Measurements from ENCODE around the gene ARPP19. TPM values are rescaled to one million over a fixed set of nuclear protein-coding genes. Genes with fewer than 3 reads are reported as not detected.
"Not testable (repeated sequence)": the region's sequence is repeated elsewhere in the genome, so short reads cannot be mapped to it uniquely, and the experiment has no call there.

ARPP19 gene
- total RNA-seq, 1 experiment from 2014 or later = 163 TPM

DNA sequence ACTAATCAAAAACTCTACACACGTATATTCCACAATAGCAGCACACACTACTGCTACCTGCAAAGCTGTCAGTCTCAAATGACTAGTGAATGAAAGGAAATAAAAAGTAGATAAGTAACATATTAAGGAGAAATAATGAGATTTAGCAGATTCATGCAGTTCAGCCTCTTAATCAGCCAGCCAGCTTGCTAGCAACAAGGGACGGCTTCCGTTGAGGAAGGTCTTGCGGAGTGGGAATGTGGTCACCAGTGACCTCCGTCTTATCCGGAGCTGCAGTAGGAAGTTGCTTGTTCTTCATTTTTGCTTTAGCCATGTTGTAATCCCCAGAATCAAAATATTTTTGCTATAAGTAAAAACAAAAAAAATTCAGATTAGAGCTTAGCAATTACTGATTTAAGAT is 17.1 kb downstream of the ARPP19 start:
- CTCF ChIA-PET = interaction anchor here (0.7 kb wide), 1 partner anchor 295 kb away, joined by 3 read pairs; no protein-coding TSS in a partner anchor
- TF ChIP-seq POLR2A (IDR thresholded peaks at IDR 0.05; ENCODE audit: borderline replicate concordance, extremely low read depth, insufficient read depth, insufficient read length) (no peak), EZH2 (IDR thresholded peaks at IDR 0.05) (no peak), FOSL1 (IDR thresholded peaks at IDR 0.05; ENCODE audit: low read depth) (no peak), EGR1 (IDR thresholded peaks at IDR 0.05; ENCODE audit: low read depth) (no peak), RAD21 (IDR thresholded peaks at IDR 0.05; ENCODE audit: low read depth) (no peak), CBX3 (IDR thresholded peaks at IDR 0.05; ENCODE audit: low read depth) (no peak), YY1 (IDR thresholded peaks at IDR 0.05; ENCODE audit: extremely low read depth, insufficient replicate concordance, low read depth, low read length) (no peak), TCF7L2 (IDR thresholded peaks at IDR 0.05; ENCODE audit: borderline replicate concordance, extremely low read depth, insufficient read depth, insufficient read length) (no peak), ZFX (IDR thresholded peaks at IDR 0.05) (no peak)
- TF ChIP-seq, protein P1, sequence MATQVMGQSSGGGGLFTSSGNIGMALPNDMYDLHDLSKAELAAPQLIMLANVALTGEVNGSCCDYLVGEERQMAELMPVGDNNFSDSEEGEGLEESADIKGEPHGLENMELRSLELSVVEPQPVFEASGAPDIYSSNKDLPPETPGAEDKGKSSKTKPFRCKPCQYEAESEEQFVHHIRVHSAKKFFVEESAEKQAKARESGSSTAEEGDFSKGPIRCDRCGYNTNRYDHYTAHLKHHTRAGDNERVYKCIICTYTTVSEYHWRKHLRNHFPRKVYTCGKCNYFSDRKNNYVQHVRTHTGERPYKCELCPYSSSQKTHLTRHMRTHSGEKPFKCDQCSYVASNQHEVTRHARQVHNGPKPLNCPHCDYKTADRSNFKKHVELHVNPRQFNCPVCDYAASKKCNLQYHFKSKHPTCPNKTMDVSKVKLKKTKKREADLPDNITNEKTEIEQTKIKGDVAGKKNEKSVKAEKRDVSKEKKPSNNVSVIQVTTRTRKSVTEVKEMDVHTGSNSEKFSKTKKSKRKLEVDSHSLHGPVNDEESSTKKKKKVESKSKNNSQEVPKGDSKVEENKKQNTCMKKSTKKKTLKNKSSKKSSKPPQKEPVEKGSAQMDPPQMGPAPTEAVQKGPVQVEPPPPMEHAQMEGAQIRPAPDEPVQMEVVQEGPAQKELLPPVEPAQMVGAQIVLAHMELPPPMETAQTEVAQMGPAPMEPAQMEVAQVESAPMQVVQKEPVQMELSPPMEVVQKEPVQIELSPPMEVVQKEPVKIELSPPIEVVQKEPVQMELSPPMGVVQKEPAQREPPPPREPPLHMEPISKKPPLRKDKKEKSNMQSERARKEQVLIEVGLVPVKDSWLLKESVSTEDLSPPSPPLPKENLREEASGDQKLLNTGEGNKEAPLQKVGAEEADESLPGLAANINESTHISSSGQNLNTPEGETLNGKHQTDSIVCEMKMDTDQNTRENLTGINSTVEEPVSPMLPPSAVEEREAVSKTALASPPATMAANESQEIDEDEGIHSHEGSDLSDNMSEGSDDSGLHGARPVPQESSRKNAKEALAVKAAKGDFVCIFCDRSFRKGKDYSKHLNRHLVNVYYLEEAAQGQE (IDR thresholded peaks at IDR 0.05; ENCODE audit: low read depth) = no peak
- TF ChIP-seq, protein P2, sequence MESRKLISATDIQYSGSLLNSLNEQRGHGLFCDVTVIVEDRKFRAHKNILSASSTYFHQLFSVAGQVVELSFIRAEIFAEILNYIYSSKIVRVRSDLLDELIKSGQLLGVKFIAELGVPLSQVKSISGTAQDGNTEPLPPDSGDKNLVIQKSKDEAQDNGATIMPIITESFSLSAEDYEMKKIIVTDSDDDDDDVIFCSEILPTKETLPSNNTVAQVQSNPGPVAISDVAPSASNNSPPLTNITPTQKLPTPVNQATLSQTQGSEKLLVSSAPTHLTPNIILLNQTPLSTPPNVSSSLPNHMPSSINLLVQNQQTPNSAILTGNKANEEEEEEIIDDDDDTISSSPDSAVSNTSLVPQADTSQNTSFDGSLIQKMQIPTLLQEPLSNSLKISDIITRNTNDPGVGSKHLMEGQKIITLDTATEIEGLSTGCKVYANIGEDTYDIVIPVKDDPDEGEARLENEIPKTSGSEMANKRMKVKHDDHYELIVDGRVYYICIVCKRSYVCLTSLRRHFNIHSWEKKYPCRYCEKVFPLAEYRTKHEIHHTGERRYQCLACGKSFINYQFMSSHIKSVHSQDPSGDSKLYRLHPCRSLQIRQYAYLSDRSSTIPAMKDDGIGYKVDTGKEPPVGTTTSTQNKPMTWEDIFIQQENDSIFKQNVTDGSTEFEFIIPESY (IDR thresholded peaks at IDR 0.05; ENCODE audit: extremely low read depth, insufficient replicate concordance, low read length) = no peak
- intact Hi-C loops (cut with micrococcal nuclease) = no loop called here
- Histone ChIP-seq H3K27me3 (ENCODE audit: insufficient read depth, low read length) (no peaks in the 10 kb centered on the region), H3K4me1 (ENCODE audit: control insufficient read depth in 1 of 2, insufficient read depth in 2 of 2, low read length in 2 of 2) (no peaks in the 10 kb centered on the region), H3K9me3 (ENCODE audit: control insufficient read depth in 1 of 2, insufficient read depth in 1 of 2, low read depth in 1 of 2, low read length in 2 of 2) (no peaks in the 10 kb centered on the region), H3K4me3 (replicated peaks in 1 of 2; ENCODE audit: low read depth in 1 of 2, low read length in 2 of 2) (no peak overlapping the region), H3K79me2 (ENCODE audit: insufficient read depth, low read length) (peaks cover 56% of the 10 kb centered on the region), H3K9ac (ENCODE audit: low read length) (no peak overlapping the region), H2AFZ (ENCODE audit: low read depth, low read length, poor library complexity, severe bottlenecking) (no peak overlapping the region), H3K27ac (ENCODE audit: low read depth, low read length) (no peak overlapping the region), H3K36me3 (ENCODE audit: control insufficient read depth in 1 of 2, insufficient read depth in 2 of 2, low read length in 2 of 2) (peaks cover 27 to 34% of the 10 kb centered on the region in 2 experiments), H3K9me2 (ENCODE audit: insufficient read depth) (no peaks in the 10 kb centered on the region), H4K20me1 (ENCODE audit: insufficient read depth) (peaks cover 12% of the 10 kb centered on the region; the same call in 1 of the 2 replicates), H3K4me2 (ENCODE audit: low read length) (no peak overlapping the region)
- ATAC-seq (no peak), DNase-seq (ENCODE audit: low read depth, low spot score) (no peak)
- RAD21 ChIA-PET (ENCODE audit: low non-redundant PET in 1 of 2, low total read pairs in 2 of 2, uncharacterized antibody in 2 of 2, unreplicated experiment in 2 of 2) = no interaction called here
- POLR2A ChIA-PET = interaction anchor here (0.7 kb wide), 1 partner anchor 100 kb away, joined by 4 read pairs; no protein-coding TSS in a partner anchor
- BruUV-seq (replicated peaks) = no TSS peak

DNA sequence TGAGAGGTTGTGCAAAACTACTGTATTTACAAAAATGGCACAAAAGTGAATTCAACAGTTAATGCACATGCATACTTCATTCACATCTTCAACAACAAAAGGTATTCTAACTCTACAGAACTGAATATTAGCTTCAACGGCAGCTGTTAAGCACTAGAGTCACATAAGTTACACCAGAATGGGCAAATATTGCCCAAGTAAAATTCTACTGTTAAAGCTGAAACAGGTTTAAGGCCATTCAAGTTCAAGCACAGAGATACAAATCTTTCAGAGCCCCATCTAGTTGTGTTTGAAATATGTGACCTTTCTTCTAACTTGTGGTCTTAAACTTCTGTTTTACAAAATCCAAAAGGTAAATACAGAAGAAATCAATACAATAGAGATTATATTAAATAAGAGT is 17.6 kb downstream of the ARPP19 start:
- RAD21 ChIA-PET (ENCODE audit: low non-redundant PET in 1 of 2, low total read pairs in 2 of 2, uncharacterized antibody in 2 of 2, unreplicated experiment in 2 of 2) = interaction anchor here in 1 of 2 experiments (0.5 kb wide), 1 partner anchor 235 kb away, joined by 3 read pairs; no protein-coding TSS in a partner anchor
- H3K9me2 ChIP-seq (ENCODE audit: insufficient read depth); H3K27me3 ChIP-seq (ENCODE audit: insufficient read depth, low read length); BruUV-seq (replicated peaks); H3K4me3 ChIP-seq (replicated peaks in 1 of 2; ENCODE audit: low read depth in 1 of 2, low read length in 2 of 2); H4K20me1 ChIP-seq (ENCODE audit: insufficient read depth); intact Hi-C loops (cut with micrococcal nuclease); H2AFZ ChIP-seq (ENCODE audit: low read depth, low read length, poor library complexity, severe bottlenecking); ATAC-seq; H3K9ac ChIP-seq (ENCODE audit: low read length); H3K9me3 ChIP-seq (ENCODE audit: control insufficient read depth in 1 of 2, insufficient read depth in 1 of 2, low read depth in 1 of 2, low read length in 2 of 2); CTCF ChIA-PET; H3K27ac ChIP-seq (ENCODE audit: low read depth, low read length); DNase-seq (ENCODE audit: low read depth, low spot score); H3K4me1 ChIP-seq (ENCODE audit: control insufficient read depth in 1 of 2, insufficient read depth in 2 of 2, low read length in 2 of 2); H3K4me2 ChIP-seq (ENCODE audit: low read length); POLR2A ChIA-PET: not testable (repeated sequence)
- H3K36me3 ChIP-seq (ENCODE audit: control insufficient read depth in 1 of 2, insufficient read depth in 2 of 2, low read length in 2 of 2) = peaks cover 25 to 40% of the 10 kb centered on the region in 2 experiments
- peaks cover 51% of the 10 kb centered on the region for H3K79me2 ChIP-seq (ENCODE audit: insufficient read depth, low read length)

Measured in HCT116 (cell line).